K562 (cell line): ENCODE results near the gene NREP. TPM values are rescaled to one million over a fixed set of nuclear protein-coding genes. Genes with fewer than 3 reads are reported as not detected.

Experiments used
- ATAC-seq: fragments of 200-7000 bp; cut with Tn5 transposase; 3 replicates; pipeline ENCODE4 v1.9.1; 2020; ENCODE audit warnings: moderate library complexity
- BruUV-seq: library from RNA; stranded (reverse); fragments of 400-500 nt; replicated peaks from 2 replicates; lab custom pipeline; 2021; lab: Mats Ljungman, UMichigan
- CTCF ChIA-PET: fragments of 300-600 bp; formaldehyde crosslinking; extraction: SDS; loops from one replicate; lab custom pipeline; 2021; ENCODE audit warnings: low intra/inter-chr PET ratio; lab: Yijun Ruan, JAX
- POLR2A ChIA-PET: fragments of 300-600, 350-650 bp; sonication (Branson Sonifier 250); formaldehyde crosslinking; extraction: SDS; loops from one replicate; lab custom pipeline; 2021; ENCODE audit warnings: antibody characterized with exemption, inconsistent platforms; lab: Yijun Ruan, JAX
- DNase-seq, 4 experiments: peaks; one replicate each; pipeline versions ENCODE4 v3.0.0 to v3.0.0-alpha.2; 2011 to 2018; ENCODE audit warnings: low spot score in 3 of 4, mixed read lengths in 3 of 4; ENCODE audit errors: extremely low read depth in 1 of 4
- FAIRE-seq: peaks from 2 replicates; lab custom pipeline; 2011; peaks lifted over from hg19 to GRCh38; lab: Jason Lieb, UNC
- H2AFZ ChIP-seq: 2 replicates; pipeline ENCODE4 v1.6.0; 2011; ENCODE audit warnings: low read depth, low read length, control low read depth, inconsistent platforms
- H3K27ac ChIP-seq: fragments of 200-600 bp; 3 replicates; pipeline ENCODE4 v1.8.0; 2011; ENCODE audit warnings: low read depth, mild to moderate bottlenecking, control low read depth, inconsistent platforms, low read length, moderate library complexity, mixed read lengths; ENCODE audit errors: extremely low read depth
- H3K27me3 ChIP-seq, 2 experiments: fragments of 300-600 bp in 1 of 2; 2 replicates in 1 of 2; 3 replicates in 1 of 2; pipeline versions ENCODE4 v1.6.0 to v1.8.0; 2011; ENCODE audit warnings: inconsistent platforms in 2 of 2, low read length in 2 of 2, mild to moderate bottlenecking in 1 of 2, mixed read lengths in 1 of 2, moderate library complexity in 1 of 2; ENCODE audit not compliant: control insufficient read depth in 2 of 2, insufficient read depth in 2 of 2
- H3K36me3 ChIP-seq: fragments of 300-600 bp; 3 replicates; pipeline ENCODE4 v1.8.0; 2011; ENCODE audit warnings: mild to moderate bottlenecking, low read length, inconsistent platforms; ENCODE audit not compliant: control insufficient read depth, insufficient read depth
- H3K4me1 ChIP-seq, 2 experiments: fragments of 200-600 bp in 1 of 2; replicated peaks in 1 of 2; 2 replicates in 1 of 2; 3 replicates in 1 of 2; pipeline versions ENCODE4 v1.5.1 to v1.8.0; 2011; ENCODE audit warnings: inconsistent platforms in 2 of 2, low read length in 2 of 2, mild to moderate bottlenecking in 1 of 2, mixed read lengths in 1 of 2, moderate library complexity in 1 of 2; ENCODE audit not compliant: control insufficient read depth in 2 of 2, insufficient read depth in 2 of 2
- H3K4me2 ChIP-seq: 2 replicates; pipeline ENCODE4 v1.6.1; 2011; ENCODE audit warnings: low read length, control low read depth, inconsistent platforms, mixed read lengths; ENCODE audit not compliant: insufficient read depth
- H3K4me3 ChIP-seq: fragments of 200-600 bp; sonication (generic), shearing (Covaris generic); 2 replicates; pipeline ENCODE4 v1.5.1; 2016; ENCODE audit warnings: control low read depth, inconsistent platforms
- H3K79me2 ChIP-seq: fragments of 200-600 bp; 3 replicates; pipeline ENCODE4 v1.8.0; 2011; ENCODE audit warnings: low read length, inconsistent platforms; ENCODE audit not compliant: control insufficient read depth, insufficient read depth
- H3K9ac ChIP-seq, 2 experiments: 2 replicates each; pipeline versions ENCODE4 v1.6.0 to v1.6.1; 2011; ENCODE audit warnings: low read depth in 2 of 2, low read length in 2 of 2, control low read depth in 1 of 2, inconsistent platforms in 1 of 2, mild to moderate bottlenecking in 1 of 2, mixed read lengths in 1 of 2; ENCODE audit not compliant: insufficient read depth in 1 of 2
- H3K9me1 ChIP-seq: one replicate; pipeline ENCODE4 v1.6.0; 2011; ENCODE audit warnings: inconsistent platforms, mild to moderate bottlenecking, low read length, moderate library complexity; ENCODE audit not compliant: control insufficient read depth, insufficient read depth
- H3K9me3 ChIP-seq: replicated peaks from 2 replicates; pipeline ENCODE4 v1.5.1; 2011; ENCODE audit warnings: low read depth, low read length, inconsistent platforms; ENCODE audit not compliant: control insufficient read depth, insufficient read depth
- H4K20me1 ChIP-seq: replicated peaks from 2 replicates; pipeline ENCODE4 v1.6.1; 2011; ENCODE audit warnings: low read length, inconsistent platforms, mixed read lengths; ENCODE audit not compliant: control insufficient read depth, insufficient read depth
- HMGN3 ChIP-seq: IDR thresholded peaks from 2 replicates; pipeline ENCODE4 v1.6.1; 2011; ENCODE audit warnings: borderline replicate concordance, low read depth, mild to moderate bottlenecking, mixed read lengths, low read length; ENCODE audit not compliant: insufficient read length; ENCODE audit errors: extremely low read depth
- PHB2 ChIP-seq: fragments of 450-650 bp; IDR thresholded peaks from 2 replicates; pipeline ENCODE4 v1.6.1; 2017; ENCODE audit warnings: low read depth
- SREBF2 ChIP-seq: sonication (generic); formaldehyde crosslinking; IDR thresholded peaks from 2 replicates; pipeline ENCODE4 v1.4.0; 2020; ENCODE audit warnings: mild to moderate bottlenecking, missing genetic modification reagents
- TOE1 ChIP-seq, 2 experiments: fragments of 450-650 bp in 1 of 2; sonication (generic) in 1 of 2; formaldehyde crosslinking in 1 of 2; IDR thresholded peaks; 2 replicates each; pipeline versions ENCODE4 v1.7.1 to v1.8.0; 2016 to 2022; ENCODE audit warnings: borderline replicate concordance in 2 of 2, mild to moderate bottlenecking in 2 of 2, antibody characterized with exemption in 1 of 2, inconsistent platforms in 1 of 2, low read depth in 1 of 2, missing genetic modification reagents in 1 of 2, moderate library complexity in 1 of 2
- ZNF282 ChIP-seq: sonication (generic); formaldehyde crosslinking; IDR thresholded peaks from 2 replicates; pipeline ENCODE4 v1.8.1; 2023; ENCODE audit warnings: missing genetic modification reagents
- WGBS: fragments of 100-300 bp; shearing (Covaris generic); methylation state at CpG from one replicate; pipeline ENCODE4 v1.1.6; 2016; ENCODE audit warnings: low coverage, mixed read lengths; ENCODE audit not compliant: insufficient coverage; ENCODE audit errors: missing lambda C conversion rate; 5-methylcytosine and 5-hydroxymethylcytosine counted together
- in situ Hi-C: fragments of 300-500 bp; cut with MboI; formaldehyde crosslinking; loops from 4 replicates; pipeline ENCODE4 v1.15.0; 2018; ENCODE audit warnings: inconsistent platforms, mixed read lengths
- intact Hi-C: fragments of 100-400 bp; cut with micrococcal nuclease; formaldehyde crosslinking; loops from 2 replicates; pipeline ENCODE4 v1.14.2; 2022
- polyA plus RNA-seq, 8 experiments: library from polyadenylated mRNA; depleted of rRNA in 4 of 8; stranded (reverse) in 5 of 8; unstranded in 3 of 8; fragments of >200 nt; fragmentation: Nextera tagmentation in 2 of 8; fragmentation: Illumina TruSeq in 1 of 8; extraction: Ambion mirVana in 2 of 8; extraction: Trizol in 1 of 8; gene quantifications; 2 replicates each; pipeline versions ENCODE4 v1.2.1 to v1.2.3, GENCODE V29; 2011 to 2014; ENCODE audit warnings: inconsistent platforms in 1 of 8, missing spikeins in 1 of 8
- total RNA-seq, 7 experiments: library from RNA; depleted of rRNA in 6 of 7; stranded (reverse); fragments of >200 nt in 6 of 7; fragmentation: Illumina TruSeq in 2 of 7; extraction: Trizol in 2 of 7; gene quantifications; 2 replicates each; pipeline versions ENCODE4 v1.2.1 to v1.2.3, GENCODE V29; 2011 to 2021; ENCODE audit warnings: low replicate concordance in 1 of 7
- TF ChIP-seq, protein P1 (sequence below): fragments of 450-650 bp; IDR thresholded peaks from 2 replicates; pipeline ENCODE4 v1.6.1; 2016; ENCODE audit warnings: mild to moderate bottlenecking, moderate library complexity

NREP gene
- total and polyA plus RNA-seq, 9 of the 15 experiments (the other 6 are each of a cell fraction or from before 2014, with no cell fraction given) = 0.08 to 0.58 (median 0.23) TPM; not detected in 1

DNA sequence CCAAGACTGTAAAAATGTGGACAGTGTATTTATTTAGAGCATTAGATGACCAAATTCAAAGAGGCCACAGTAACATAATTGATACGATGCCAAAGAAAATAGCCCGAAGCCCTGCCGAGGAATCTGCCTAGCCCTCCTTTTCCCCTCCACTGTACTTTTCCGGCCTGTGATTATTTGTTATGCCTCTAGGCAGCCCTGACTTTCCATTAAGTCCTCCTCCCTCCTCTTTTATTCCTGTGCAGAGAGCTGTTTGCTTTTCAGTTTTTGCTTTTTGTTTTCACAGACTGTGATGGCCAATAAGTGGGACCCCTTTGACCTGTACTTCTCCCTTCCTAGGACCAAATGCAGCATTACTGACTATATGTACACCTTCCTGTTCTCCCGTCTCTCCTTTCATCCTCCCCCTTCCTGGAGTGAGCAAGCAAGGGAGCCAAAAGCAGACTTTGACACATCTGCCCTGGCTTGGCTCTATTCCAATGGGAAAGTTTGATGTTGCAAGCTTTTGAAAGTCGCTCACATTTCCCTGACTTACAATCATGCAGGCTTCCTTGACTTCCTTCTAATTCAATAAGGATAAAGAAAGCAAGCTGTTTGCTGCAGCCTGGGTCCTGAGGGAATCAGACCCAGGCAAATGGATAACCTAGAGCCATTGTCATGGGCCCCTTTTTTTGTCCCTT lies 76.1 kb downstream of the NREP start:
- no peaks in the 10 kb centered on the region for H3K9me3 ChIP-seq
- ChIA-PET CTCF (no interaction called here), POLR2A (interaction anchor here (0.7 kb wide), 1 partner anchor 231 kb away, joined by 4 read pairs; no protein-coding TSS in a partner anchor)
- 0% methylated on average over 5 of the region's 6 CpGs for WGBS
- H3K27ac ChIP-seq = no peak overlapping the region
- H3K9me1 ChIP-seq = no peaks in the 10 kb centered on the region
- intact Hi-C loops (loop anchor here (10.0 kb wide), 1 partner anchor 464 kb away; no protein-coding TSS in a partner anchor), in situ Hi-C loops (no loop called here)
- TF ChIP-seq SREBF2 (CRISPR knock-in tag) (no peak), TOE1 (IDR thresholded peaks at IDR 0.05; ENCODE audit: borderline replicate concordance) (no peak), TOE1 (CRISPR knock-in tag; IDR thresholded peaks at IDR 0.05; ENCODE audit: borderline replicate concordance, low read depth) (no peak), PHB2 (no peak), HMGN3 (no peak), ZNF282 (CRISPR knock-in tag) (no peak)
- TF ChIP-seq, protein P1, sequence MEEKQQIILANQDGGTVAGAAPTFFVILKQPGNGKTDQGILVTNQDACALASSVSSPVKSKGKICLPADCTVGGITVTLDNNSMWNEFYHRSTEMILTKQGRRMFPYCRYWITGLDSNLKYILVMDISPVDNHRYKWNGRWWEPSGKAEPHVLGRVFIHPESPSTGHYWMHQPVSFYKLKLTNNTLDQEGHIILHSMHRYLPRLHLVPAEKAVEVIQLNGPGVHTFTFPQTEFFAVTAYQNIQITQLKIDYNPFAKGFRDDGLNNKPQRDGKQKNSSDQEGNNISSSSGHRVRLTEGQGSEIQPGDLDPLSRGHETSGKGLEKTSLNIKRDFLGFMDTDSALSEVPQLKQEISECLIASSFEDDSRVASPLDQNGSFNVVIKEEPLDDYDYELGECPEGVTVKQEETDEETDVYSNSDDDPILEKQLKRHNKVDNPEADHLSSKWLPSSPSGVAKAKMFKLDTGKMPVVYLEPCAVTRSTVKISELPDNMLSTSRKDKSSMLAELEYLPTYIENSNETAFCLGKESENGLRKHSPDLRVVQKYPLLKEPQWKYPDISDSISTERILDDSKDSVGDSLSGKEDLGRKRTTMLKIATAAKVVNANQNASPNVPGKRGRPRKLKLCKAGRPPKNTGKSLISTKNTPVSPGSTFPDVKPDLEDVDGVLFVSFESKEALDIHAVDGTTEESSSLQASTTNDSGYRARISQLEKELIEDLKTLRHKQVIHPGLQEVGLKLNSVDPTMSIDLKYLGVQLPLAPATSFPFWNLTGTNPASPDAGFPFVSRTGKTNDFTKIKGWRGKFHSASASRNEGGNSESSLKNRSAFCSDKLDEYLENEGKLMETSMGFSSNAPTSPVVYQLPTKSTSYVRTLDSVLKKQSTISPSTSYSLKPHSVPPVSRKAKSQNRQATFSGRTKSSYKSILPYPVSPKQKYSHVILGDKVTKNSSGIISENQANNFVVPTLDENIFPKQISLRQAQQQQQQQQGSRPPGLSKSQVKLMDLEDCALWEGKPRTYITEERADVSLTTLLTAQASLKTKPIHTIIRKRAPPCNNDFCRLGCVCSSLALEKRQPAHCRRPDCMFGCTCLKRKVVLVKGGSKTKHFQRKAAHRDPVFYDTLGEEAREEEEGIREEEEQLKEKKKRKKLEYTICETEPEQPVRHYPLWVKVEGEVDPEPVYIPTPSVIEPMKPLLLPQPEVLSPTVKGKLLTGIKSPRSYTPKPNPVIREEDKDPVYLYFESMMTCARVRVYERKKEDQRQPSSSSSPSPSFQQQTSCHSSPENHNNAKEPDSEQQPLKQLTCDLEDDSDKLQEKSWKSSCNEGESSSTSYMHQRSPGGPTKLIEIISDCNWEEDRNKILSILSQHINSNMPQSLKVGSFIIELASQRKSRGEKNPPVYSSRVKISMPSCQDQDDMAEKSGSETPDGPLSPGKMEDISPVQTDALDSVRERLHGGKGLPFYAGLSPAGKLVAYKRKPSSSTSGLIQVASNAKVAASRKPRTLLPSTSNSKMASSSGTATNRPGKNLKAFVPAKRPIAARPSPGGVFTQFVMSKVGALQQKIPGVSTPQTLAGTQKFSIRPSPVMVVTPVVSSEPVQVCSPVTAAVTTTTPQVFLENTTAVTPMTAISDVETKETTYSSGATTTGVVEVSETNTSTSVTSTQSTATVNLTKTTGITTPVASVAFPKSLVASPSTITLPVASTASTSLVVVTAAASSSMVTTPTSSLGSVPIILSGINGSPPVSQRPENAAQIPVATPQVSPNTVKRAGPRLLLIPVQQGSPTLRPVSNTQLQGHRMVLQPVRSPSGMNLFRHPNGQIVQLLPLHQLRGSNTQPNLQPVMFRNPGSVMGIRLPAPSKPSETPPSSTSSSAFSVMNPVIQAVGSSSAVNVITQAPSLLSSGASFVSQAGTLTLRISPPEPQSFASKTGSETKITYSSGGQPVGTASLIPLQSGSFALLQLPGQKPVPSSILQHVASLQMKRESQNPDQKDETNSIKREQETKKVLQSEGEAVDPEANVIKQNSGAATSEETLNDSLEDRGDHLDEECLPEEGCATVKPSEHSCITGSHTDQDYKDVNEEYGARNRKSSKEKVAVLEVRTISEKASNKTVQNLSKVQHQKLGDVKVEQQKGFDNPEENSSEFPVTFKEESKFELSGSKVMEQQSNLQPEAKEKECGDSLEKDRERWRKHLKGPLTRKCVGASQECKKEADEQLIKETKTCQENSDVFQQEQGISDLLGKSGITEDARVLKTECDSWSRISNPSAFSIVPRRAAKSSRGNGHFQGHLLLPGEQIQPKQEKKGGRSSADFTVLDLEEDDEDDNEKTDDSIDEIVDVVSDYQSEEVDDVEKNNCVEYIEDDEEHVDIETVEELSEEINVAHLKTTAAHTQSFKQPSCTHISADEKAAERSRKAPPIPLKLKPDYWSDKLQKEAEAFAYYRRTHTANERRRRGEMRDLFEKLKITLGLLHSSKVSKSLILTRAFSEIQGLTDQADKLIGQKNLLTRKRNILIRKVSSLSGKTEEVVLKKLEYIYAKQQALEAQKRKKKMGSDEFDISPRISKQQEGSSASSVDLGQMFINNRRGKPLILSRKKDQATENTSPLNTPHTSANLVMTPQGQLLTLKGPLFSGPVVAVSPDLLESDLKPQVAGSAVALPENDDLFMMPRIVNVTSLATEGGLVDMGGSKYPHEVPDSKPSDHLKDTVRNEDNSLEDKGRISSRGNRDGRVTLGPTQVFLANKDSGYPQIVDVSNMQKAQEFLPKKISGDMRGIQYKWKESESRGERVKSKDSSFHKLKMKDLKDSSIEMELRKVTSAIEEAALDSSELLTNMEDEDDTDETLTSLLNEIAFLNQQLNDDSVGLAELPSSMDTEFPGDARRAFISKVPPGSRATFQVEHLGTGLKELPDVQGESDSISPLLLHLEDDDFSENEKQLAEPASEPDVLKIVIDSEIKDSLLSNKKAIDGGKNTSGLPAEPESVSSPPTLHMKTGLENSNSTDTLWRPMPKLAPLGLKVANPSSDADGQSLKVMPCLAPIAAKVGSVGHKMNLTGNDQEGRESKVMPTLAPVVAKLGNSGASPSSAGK = no peak
- no peaks in the 10 kb centered on the region for H3K4me1 ChIP-seq
- no TSS peak for BruUV-seq
- no peaks in the 10 kb centered on the region for H4K20me1 ChIP-seq
- H3K36me3 ChIP-seq = no peaks in the 10 kb centered on the region
- no peak for DNase-seq
- no peak for FAIRE-seq
- H3K79me2 ChIP-seq = no peaks in the 10 kb centered on the region
- H3K4me3 ChIP-seq = no peak overlapping the region
- peaks cover 0 to 4% of the 10 kb centered on the region in 2 experiments; a peak in 2 of 5 replicates for H3K27me3 ChIP-seq
- H3K4me2 ChIP-seq = no peak overlapping the region
- no peak overlapping the region for H2AFZ ChIP-seq
- no peak overlapping the region for H3K9ac ChIP-seq
- no peak for ATAC-seq
